Vagina (tissue), 2 donors: ENCODE measurements around the gene C1orf174. TPM values are rescaled to one million over a fixed set of nuclear protein-coding genes. Genes with fewer than 3 reads are reported as not detected.

Experiments used
- DNase-seq, 2 donors: peaks; one replicate each; pipeline ENCODE4 v3.0.0-alpha.2; 2017; ENCODE audit errors: extremely low spot score in 2 of 2
- H3K27ac ChIP-seq: fragments of 200-600 bp; sonication (generic); one replicate; pipeline ENCODE4 v1.5.1; 2019
- H3K27me3 ChIP-seq: fragments of 200-600 bp; sonication (generic); one replicate; pipeline ENCODE4 v1.5.1; 2019
- H3K36me3 ChIP-seq, 2 donors: fragments of 200-600 bp; sonication (generic); one replicate each; pipeline ENCODE4 v1.5.1; 2017 to 2019
- H3K4me1 ChIP-seq: fragments of 200-600 bp; sonication (generic); one replicate; pipeline ENCODE4 v1.5.1; 2019
- H3K4me3 ChIP-seq, 2 donors: fragments of 200-600 bp; sonication (generic); 1 replicate in 1 of 2; 2 replicates in 1 of 2; pipeline ENCODE4 v1.5.1; 2016 to 2019
- H3K9me3 ChIP-seq: fragments of 200-600 bp; sonication (generic); one replicate; pipeline ENCODE4 v1.5.1; 2019
- POLR2A ChIP-seq, 2 donors: fragments of 450-650 bp; IDR thresholded peaks; one replicate each; pipeline ENCODE4 v1.6.1; 2017; ENCODE audit warnings: antibody characterized with exemption in 2 of 2, mild to moderate bottlenecking in 2 of 2, moderate library complexity in 2 of 2
- POLR2AphosphoS5 ChIP-seq, 2 donors: sonication (generic); formaldehyde crosslinking; IDR thresholded peaks; one replicate each; pipeline ENCODE4 v1.9.0; 2017; ENCODE audit warnings: antibody characterized with exemption in 2 of 2, mild to moderate bottlenecking in 2 of 2, low read depth in 1 of 2; ENCODE audit not compliant: insufficient read depth in 1 of 2
- intact Hi-C: fragments of 100-400 bp; cut with DNase I; formaldehyde crosslinking; loops from one replicate; pipeline ENCODE4 v1.15.1; 2023
- total RNA-seq: library from RNA; depleted of rRNA; stranded (reverse); fragments of >200 nt; gene quantifications from one replicate; pipeline ENCODE4 v1.2.3, GENCODE V29; 2016
- TF ChIP-seq, protein P1 (sequence below), 3 experiments: fragments of 450-650 bp in 2 of 3; fragments of 200-600 bp in 1 of 3; sonication (generic) in 1 of 3; IDR thresholded peaks; one replicate each; pipeline ENCODE4 v1.5.1; 2017 to 2019; ENCODE audit warnings: antibody characterized with exemption in 3 of 3, mild to moderate bottlenecking in 2 of 3, moderate library complexity in 2 of 3

Gene C1orf174
- total RNA-seq, 1 donor from 2014 or later = 19.4 TPM

DNA sequence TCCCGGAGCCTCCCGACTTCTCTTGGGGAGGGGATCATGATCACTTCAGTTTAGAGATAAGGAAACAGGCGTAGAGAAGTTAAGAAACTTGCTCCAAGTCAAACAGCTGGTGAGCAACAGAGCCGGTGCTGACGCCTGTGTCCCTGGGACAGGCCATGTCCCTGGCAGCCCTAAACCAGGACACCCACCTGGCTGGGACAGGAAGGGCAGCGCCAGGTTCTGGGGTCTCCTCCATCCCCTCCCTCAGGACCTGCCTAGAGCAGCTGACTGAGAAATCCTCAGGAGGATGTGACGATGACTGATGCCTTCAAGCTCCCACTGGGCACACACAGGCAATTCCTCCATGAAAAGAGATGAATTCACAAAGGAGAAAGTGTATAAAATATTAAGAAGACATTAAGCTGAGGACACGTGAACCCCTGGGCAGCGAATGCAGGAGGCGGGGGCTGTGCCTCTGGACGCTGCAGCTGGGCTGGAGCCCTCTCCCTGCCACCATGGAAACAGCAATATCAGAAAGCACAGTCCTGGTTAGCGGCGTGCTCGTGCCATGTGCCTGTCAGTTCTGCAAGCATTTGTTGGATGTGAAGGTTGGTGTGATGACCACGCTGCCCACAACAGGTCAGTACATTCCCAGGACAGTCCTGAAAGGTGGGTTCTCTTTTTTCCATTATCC, 40.1 kb upstream of the C1orf174 start:
- Histone ChIP-seq H3K27me3 (no peaks in the 10 kb centered on the region), H3K4me1 (no peaks in the 10 kb centered on the region), H3K4me3 (no peak overlapping the region), H3K36me3 (no peaks in the 10 kb centered on the region), H3K9me3 (no peaks in the 10 kb centered on the region), H3K27ac (no peak overlapping the region)
- DNase-seq = no peak
- TF ChIP-seq, protein P1, sequence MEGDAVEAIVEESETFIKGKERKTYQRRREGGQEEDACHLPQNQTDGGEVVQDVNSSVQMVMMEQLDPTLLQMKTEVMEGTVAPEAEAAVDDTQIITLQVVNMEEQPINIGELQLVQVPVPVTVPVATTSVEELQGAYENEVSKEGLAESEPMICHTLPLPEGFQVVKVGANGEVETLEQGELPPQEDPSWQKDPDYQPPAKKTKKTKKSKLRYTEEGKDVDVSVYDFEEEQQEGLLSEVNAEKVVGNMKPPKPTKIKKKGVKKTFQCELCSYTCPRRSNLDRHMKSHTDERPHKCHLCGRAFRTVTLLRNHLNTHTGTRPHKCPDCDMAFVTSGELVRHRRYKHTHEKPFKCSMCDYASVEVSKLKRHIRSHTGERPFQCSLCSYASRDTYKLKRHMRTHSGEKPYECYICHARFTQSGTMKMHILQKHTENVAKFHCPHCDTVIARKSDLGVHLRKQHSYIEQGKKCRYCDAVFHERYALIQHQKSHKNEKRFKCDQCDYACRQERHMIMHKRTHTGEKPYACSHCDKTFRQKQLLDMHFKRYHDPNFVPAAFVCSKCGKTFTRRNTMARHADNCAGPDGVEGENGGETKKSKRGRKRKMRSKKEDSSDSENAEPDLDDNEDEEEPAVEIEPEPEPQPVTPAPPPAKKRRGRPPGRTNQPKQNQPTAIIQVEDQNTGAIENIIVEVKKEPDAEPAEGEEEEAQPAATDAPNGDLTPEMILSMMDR (IDR thresholded peaks at IDR 0.05) = no peak
- TF ChIP-seq POLR2AphosphoS5 (IDR thresholded peaks at IDR 0.05; ENCODE audit: insufficient read depth in 1 of 2, low read depth in 1 of 2) = no peak
- no peak for TF ChIP-seq POLR2A (IDR thresholded peaks at IDR 0.05)
- intact Hi-C loops = no loop called here

DNA sequence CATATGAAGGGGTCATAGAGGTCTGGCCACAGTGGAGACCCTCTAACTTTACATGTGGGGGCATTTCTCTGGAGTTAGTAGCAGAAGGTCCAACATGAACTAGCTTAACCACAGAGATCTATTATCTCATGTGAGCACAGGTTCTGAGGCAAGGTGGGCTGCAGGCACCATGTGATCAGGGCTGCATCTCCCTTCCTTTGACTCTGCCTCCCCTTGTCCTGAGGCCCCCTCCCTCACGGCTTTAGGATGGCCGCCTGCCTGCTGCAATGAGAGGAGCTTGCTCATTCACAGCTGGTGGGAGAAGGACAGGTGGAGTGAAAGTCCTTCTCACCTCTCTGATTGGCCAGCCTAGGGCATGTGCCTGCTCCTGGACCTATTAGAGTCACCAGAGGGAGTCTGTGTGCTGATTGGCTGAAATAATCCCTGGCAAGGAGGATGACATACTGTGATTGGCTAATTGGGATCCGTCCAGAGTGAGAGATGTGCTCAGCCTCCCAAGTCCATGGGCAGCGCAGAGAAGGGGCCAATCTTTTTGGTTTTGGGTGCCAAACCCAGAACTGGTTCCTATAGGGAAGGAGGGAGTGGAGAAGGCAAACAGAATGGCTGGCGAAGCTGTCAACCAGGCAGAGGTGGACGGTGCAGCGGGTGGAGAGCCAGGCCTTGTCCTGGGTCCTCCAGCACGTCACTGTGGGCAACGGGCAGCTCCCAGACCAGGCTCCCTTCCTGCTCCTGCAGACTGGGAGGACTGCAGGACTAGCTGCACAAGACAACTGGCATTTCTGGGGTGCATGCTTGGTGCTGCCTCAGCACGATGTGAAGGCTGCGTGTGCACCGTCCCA, 39.4 kb upstream of the C1orf174 start:
- TF ChIP-seq POLR2AphosphoS5 (IDR thresholded peaks at IDR 0.05; ENCODE audit: insufficient read depth in 1 of 2, low read depth in 1 of 2) (no peak), POLR2A (IDR thresholded peaks at IDR 0.05) (no peak)
- TF ChIP-seq, protein P1 (IDR thresholded peaks at IDR 0.05) = no peak
- Histone ChIP-seq H3K4me3 (no peak overlapping the region), H3K27me3 (no peaks in the 10 kb centered on the region), H3K36me3 (no peaks in the 10 kb centered on the region), H3K9me3 (no peaks in the 10 kb centered on the region), H3K4me1 (no peaks in the 10 kb centered on the region), H3K27ac (no peak overlapping the region)
- intact Hi-C loops = no loop called here
- DNase-seq = no peak

DNA sequence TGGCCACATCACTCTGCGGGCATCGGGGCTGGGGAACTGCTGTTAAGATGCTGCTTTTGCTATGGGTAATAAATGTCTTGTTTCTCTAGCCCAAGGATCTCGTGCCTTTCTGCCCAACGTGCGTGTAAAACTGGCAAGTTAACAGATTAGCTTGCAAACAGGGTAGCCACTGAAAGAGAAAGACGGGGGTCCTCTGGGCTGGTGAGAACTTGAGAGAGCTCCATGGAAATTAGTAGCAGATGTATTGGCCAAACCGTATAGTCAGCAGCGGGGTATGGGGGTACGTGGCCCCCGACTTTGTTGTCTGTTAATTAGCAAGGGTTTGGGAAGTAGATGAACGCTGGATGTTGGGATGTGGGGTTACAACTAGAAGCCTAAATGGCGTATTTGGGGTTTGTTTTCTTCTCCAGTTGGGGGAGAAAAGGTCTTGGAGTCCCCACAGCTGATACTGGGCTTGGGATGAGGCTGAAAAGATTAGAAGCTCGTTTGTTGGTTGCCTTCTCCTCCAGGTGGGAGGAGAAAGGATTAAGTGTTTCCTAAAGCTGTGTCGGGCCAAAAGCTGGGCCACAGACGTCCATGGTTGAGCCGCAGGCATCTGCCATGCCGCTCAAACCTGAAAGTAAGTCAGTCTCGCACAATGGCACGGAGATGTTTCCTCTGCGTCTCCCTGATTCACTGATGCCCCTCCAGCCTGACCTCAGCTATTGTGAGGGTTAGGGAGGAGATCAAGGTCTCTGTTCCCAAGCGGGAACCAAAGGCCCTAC, 32.3 kb upstream of the C1orf174 start:
- Histone ChIP-seq H3K36me3 (no peaks in the 10 kb centered on the region), H3K4me3 (no peak overlapping the region), H3K27ac (no peak overlapping the region), H3K9me3 (no peaks in the 10 kb centered on the region), H3K4me1 (no peaks in the 10 kb centered on the region), H3K27me3 (no peaks in the 10 kb centered on the region)
- no peak for TF ChIP-seq POLR2AphosphoS5 (IDR thresholded peaks at IDR 0.05; ENCODE audit: insufficient read depth in 1 of 2, low read depth in 1 of 2)
- TF ChIP-seq POLR2A (IDR thresholded peaks at IDR 0.05) = no peak
- TF ChIP-seq, protein P1 (IDR thresholded peaks at IDR 0.05) = no peak
- intact Hi-C loops = no loop called here
- no peak for DNase-seq

DNA sequence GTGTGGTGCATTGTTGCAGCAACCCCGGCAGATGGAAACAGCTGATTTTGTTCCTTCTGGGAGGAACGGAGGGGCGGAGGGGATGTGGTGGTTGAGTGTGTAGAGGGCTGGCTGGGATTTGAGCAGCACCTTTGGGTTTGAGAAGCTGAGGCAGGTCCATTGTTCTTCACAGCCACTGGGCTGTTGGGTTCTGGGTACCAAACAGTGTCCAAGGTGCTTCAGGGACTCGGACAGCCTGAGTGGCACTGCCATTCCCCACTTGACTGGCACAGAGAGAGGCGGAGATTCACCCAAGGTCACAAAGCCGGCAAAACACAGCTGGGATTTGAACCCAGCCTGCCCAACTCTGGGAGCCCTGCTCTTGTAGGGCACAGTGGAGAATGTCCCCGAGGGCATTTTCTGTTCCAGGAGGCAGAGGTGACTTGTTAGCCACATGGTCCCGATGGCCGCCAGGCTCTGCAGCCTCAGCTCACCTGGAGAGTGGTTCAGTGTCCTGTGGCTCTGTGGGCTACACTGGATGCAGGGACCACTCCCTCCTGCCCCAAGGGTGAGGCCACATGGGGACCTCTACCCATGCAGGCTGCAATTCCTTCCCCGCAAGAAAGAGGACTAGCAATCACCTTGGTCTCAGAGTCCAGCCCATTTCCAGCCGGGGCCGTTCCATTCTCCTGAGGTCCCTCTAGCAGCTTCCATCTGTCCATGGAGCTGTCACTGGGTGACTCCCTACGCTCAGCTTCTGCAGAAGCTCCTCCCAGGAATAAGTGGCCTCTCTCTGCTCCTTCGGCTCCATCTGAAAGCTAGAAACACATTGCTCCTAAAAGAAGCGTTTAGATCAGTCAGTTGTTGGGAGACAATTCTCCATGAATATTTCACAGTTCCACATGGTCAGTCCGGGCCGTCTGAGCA, 31.2 kb upstream of the C1orf174 start:
- no peak overlapping the region for H3K27ac ChIP-seq
- intact Hi-C loops = no loop called here
- H3K27me3 ChIP-seq = no peaks in the 10 kb centered on the region
- no peak for DNase-seq
- H3K9me3 ChIP-seq = no peaks in the 10 kb centered on the region
- TF ChIP-seq, protein P1 (IDR thresholded peaks at IDR 0.05) = no peak
- TF ChIP-seq POLR2A (IDR thresholded peaks at IDR 0.05) (no peak), POLR2AphosphoS5 (IDR thresholded peaks at IDR 0.05; ENCODE audit: insufficient read depth in 1 of 2, low read depth in 1 of 2) (no peak)
- no peak overlapping the region for H3K4me3 ChIP-seq
- no peaks in the 10 kb centered on the region for H3K4me1 ChIP-seq
- no peaks in the 10 kb centered on the region for H3K36me3 ChIP-seq
